ENCODE results near the gene MMRN2. TPM values are rescaled to one million over a fixed set of nuclear protein-coding genes. Genes with fewer than 3 reads are reported as not detected.
A peak's percentile ranks its signal among the peaks of the same experiment; 100 is the strongest.

MMRN2 gene
- total and polyA plus RNA-seq, 4 donors = 1.7 to 12.1 (median 8.6) TPM

- no peak for TF ChIP-seq HNF4A (conservative IDR thresholded peaks at IDR 0.05)
- TF ChIP-seq MAX (IDR thresholded peaks at IDR 0.05) = no peak
- TF ChIP-seq CTCF (IDR thresholded peaks at IDR 0.05; ENCODE audit: low read depth, low read length, missing input control) = no peak
- TF ChIP-seq FOXA2 (IDR thresholded peaks at IDR 0.05) = no peak
Measured at GRCh38 chr10:86904600-86904999, 52.8 kb downstream of the MMRN2 start (continued).

- Histone ChIP-seq H3K9me3 (ENCODE audit: control insufficient read depth in 4 of 4, low read length in 3 of 4) (no peaks in the 10 kb centered on the region), H3K4me3 (ENCODE audit: low read depth in 1 of 3, low read length in 3 of 3) (no peak overlapping the region), H3K4me1 (ENCODE audit: control insufficient read depth in 4 of 4, insufficient read depth in 4 of 4, low read length in 3 of 4) (peaks cover 0 to 7% (median 3%) of the 10 kb centered on the region in 4 donors), H3K27me3 (ENCODE audit: control insufficient read depth in 4 of 4, insufficient read depth in 4 of 4, low read length in 3 of 4) (no peaks in the 10 kb centered on the region), H3K9ac (ENCODE audit: low read depth in 1 of 2, low read length in 2 of 2) (no peak overlapping the region), H3K36me3 (ENCODE audit: control insufficient read depth in 4 of 4, insufficient read depth in 3 of 4, low read depth in 1 of 4, low read length in 3 of 4) (peaks cover 0 to 4% (median 3%) of the 10 kb centered on the region in 4 donors), H3K27ac (ENCODE audit: low read depth in 1 of 2, low read length in 2 of 2) (no peak overlapping the region)
- DNase-seq (ENCODE audit: low spot score) = no peak
- 49% methylated on average over 2 of the region's 2 CpGs for WGBS
- TF ChIP-seq REST (IDR thresholded peaks at IDR 0.05) (no peak), HNF4G (IDR thresholded peaks at IDR 0.05) (no peak), NR2F2 (IDR thresholded peaks at IDR 0.05) (peak; percentile 43)
Measured at GRCh38 chr10:86900955-86901354, 56.5 kb downstream of the MMRN2 start.

GRCh38 chr10:86899670-86900276, 57.6 kb downstream of the MMRN2 start:
- Histone ChIP-seq H3K9me3 (ENCODE audit: control insufficient read depth in 4 of 4, low read length in 3 of 4) (no peaks in the 10 kb centered on the region), H3K9ac (ENCODE audit: low read depth in 1 of 2, low read length in 2 of 2) (no peak overlapping the region), H3K36me3 (ENCODE audit: control insufficient read depth in 4 of 4, insufficient read depth in 3 of 4, low read depth in 1 of 4, low read length in 3 of 4) (peaks cover 0 to 4% (median 0%) of the 10 kb centered on the region in 4 donors), H3K27ac (ENCODE audit: low read depth in 1 of 2, low read length in 2 of 2) (no peak overlapping the region), H3K27me3 (ENCODE audit: control insufficient read depth in 4 of 4, insufficient read depth in 4 of 4, low read length in 3 of 4) (no peaks in the 10 kb centered on the region), H3K4me1 (ENCODE audit: control insufficient read depth in 4 of 4, insufficient read depth in 4 of 4, low read length in 3 of 4) (peaks cover 0 to 7% (median 3%) of the 10 kb centered on the region in 4 donors), H3K4me3 (ENCODE audit: low read depth in 1 of 3, low read length in 3 of 3) (no peak overlapping the region)
- no peak for DNase-seq (ENCODE audit: low spot score)
- 11% methylated on average over 9 of the region's 9 CpGs for whole genome bisulfite sequencing
- no peak for TF ChIP-seq FOXA1 (IDR thresholded peaks at IDR 0.05)
- peak; percentile 68 for TF ChIP-seq CTCF (IDR thresholded peaks at IDR 0.05; ENCODE audit: low read depth, low read length, missing input control)
- peak; percentile 86 to 89 for TF ChIP-seq RAD21 (IDR thresholded peaks at IDR 0.05)

All from liver (tissue), 9 donors.